Stomach (tissue), 4 donors: ENCODE results near the gene NXPE4.

Experiments
- CTCF ChIP-seq, 7 experiments: fragments of 450-650 bp in 4 of 7; fragments of 200-600 bp in 3 of 7; sonication (generic) in 3 of 7; IDR thresholded peaks; one replicate each; pipeline ENCODE4 v1.5.1; 2016 to 2019; ENCODE audit warnings: antibody characterized with exemption in 7 of 7, control low read depth in 2 of 7, mild to moderate bottlenecking in 1 of 7
- EP300 ChIP-seq: sonication (generic); formaldehyde crosslinking; IDR thresholded peaks from one replicate; pipeline ENCODE4 v1.6.1; 2017; ENCODE audit warnings: antibody characterized with exemption

GRCh38 chr11:114612686-114613085 is 17.1 kb upstream of the NXPE4 start:
- TF ChIP-seq CTCF (IDR thresholded peaks at IDR 0.05): no peak
- no peak for TF ChIP-seq EP300
